ENCODE results near the gene PROCR. TPM values are rescaled to one million over a fixed set of nuclear protein-coding genes. Genes with fewer than 3 reads are reported as not detected.
"Not testable (repeated sequence)": the region's sequence is repeated elsewhere in the genome, so short reads cannot be mapped to it uniquely, and the experiment has no call there.

The PROCR gene
- total RNA-seq, 4 donors from 2014 or later, result 11.7 to 59.4 (median 35.9) TPM

DNA sequence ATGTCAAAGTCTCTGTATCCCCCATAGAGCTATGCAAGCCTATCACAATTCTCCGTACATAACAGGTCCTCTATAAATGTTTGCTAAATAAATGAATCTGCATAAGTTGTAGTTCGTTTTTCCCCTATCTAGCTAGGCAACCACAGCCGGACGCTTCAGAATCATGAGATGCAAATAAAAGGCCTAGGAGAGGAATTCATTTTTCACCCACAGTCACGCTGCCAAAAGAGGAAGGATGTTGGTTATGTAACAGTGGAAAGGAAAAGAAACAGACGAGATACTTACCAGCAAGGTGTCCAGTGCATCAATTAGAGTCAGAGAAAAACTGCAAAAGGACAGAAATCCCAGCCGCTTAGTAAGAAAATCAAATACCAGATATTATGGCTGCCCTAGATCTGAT lies 27.2 kb upstream of the PROCR start:
- H3K4me3 ChIP-seq, result no peak overlapping the region
- H3K27me3 ChIP-seq, result no peaks in the 10 kb centered on the region
- no peak for TF ChIP-seq CTCF (IDR thresholded peaks at IDR 0.05)
- no peak for TF ChIP-seq POLR2AphosphoS5 (IDR thresholded peaks at IDR 0.05)
- TF ChIP-seq EP300 (IDR thresholded peaks at IDR 0.05), result no peak
- TF ChIP-seq POLR2A (IDR thresholded peaks at IDR 0.05), result no peak
- H3K9me3 ChIP-seq, result no peaks in the 10 kb centered on the region
- ATAC-seq, result no peak
- H3K27ac ChIP-seq, result peak overlapping the region in 2 of 4 donors; percentile 29 to 42
- peaks cover 0 to 33% (median 14%) of the 10 kb centered on the region in 3 donors for H3K4me1 ChIP-seq
- peaks cover 0 to 47% of the 10 kb centered on the region in 2 donors for H3K36me3 ChIP-seq
- 20 to 48% methylated on average over 3 to 5 of the region's 7 CpGs for WGBS, 2 donors (ENCODE audit: low coverage in 1 of 2)

DNA sequence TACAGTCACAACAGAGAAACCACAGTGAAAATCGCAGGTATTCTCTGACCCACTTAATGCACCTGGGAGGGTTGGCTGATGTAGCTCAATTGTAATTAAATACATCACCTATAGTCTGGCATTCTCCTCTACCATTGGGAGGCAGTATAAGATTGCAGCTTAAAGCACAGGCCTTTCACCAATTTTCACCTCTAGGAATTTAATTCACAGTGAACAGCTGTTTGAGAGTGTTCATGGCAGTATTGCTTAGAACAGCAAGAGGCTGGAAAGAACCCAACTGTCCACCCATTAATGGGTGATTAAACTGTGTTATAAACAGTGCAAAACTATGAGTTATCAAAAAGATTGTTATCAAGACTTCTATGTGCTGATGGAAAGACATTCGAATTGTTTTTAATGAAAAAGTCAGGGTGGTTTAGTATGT lies 26.7 kb upstream of the PROCR start:
- Histone ChIP-seq H3K4me1 (peaks cover 0 to 33% (median 14%) of the 10 kb centered on the region in 3 donors), H3K27me3 (no peaks in the 10 kb centered on the region), H3K4me3 (no peak overlapping the region), H3K27ac (peak overlapping the region in 3 of 4 donors; percentile 24 to 42 (median 29)), H3K36me3 (peaks cover 0 to 42% of the 10 kb centered on the region in 2 donors), H3K9me3 (no peaks in the 10 kb centered on the region)
- ATAC-seq, result peak; percentile 51
- WGBS, 2 donors (ENCODE audit: low coverage in 1 of 2), result 23 to 37% methylated on average over 2 of the region's 2 CpGs
- no peak for TF ChIP-seq EP300 (IDR thresholded peaks at IDR 0.05)
- TF ChIP-seq CTCF (IDR thresholded peaks at IDR 0.05), result peak in 3 of 4 experiments; percentile 47 to 67 (median 47)
- TF ChIP-seq POLR2AphosphoS5 (IDR thresholded peaks at IDR 0.05), result no peak
- no peak for TF ChIP-seq POLR2A (IDR thresholded peaks at IDR 0.05)

GRCh38 chr20:35146299-35146919 lies 25.5 kb upstream of the PROCR start:
- 6 to 21% methylated on average over 5 to 12 of the region's 23 CpGs for WGBS, 2 donors (ENCODE audit: low coverage in 1 of 2)
- Histone ChIP-seq H3K4me3 (peak overlapping the region; percentile 76 to 81), H3K27ac (peak overlapping the region in 3 of 4 donors; percentile 80 to 83 (median 81)), H3K9me3 (no peaks in the 10 kb centered on the region), H3K4me1 (peaks cover 0 to 39% (median 14%) of the 10 kb centered on the region in 3 donors), H3K36me3 (peaks cover 0 to 34% of the 10 kb centered on the region in 2 donors), H3K27me3 (no peaks in the 10 kb centered on the region)
- peak in 2 of 4 experiments; percentile 6 to 35 for TF ChIP-seq CTCF (IDR thresholded peaks at IDR 0.05)
- no peak for TF ChIP-seq POLR2AphosphoS5 (IDR thresholded peaks at IDR 0.05)
- TF ChIP-seq EP300 (IDR thresholded peaks at IDR 0.05), result no peak
- ATAC-seq, result no peak

- peaks cover 0 to 28% of the 10 kb centered on the region in 2 donors for H3K36me3 ChIP-seq
- no peaks in the 10 kb centered on the region for H3K9me3 ChIP-seq
- no peak for TF ChIP-seq EP300 (IDR thresholded peaks at IDR 0.05)
- peak; percentile 84 for TF ChIP-seq POLR2AphosphoS5 (IDR thresholded peaks at IDR 0.05)
- TF ChIP-seq POLR2A (IDR thresholded peaks at IDR 0.05), result peak; percentile 61 to 62
- peak in 1 of 4 experiments; percentile 30 for TF ChIP-seq CTCF (IDR thresholded peaks at IDR 0.05)
- WGBS, 2 donors (ENCODE audit: low coverage in 1 of 2), result 0 to 1% methylated on average over 8 to 27 of the region's 42 CpGs
- ATAC-seq, result peak; percentile 90
- peak within 1 kb of the TSS; percentile 24 to 83 (median 80) for H3K27ac ChIP-seq
- H3K4me1 ChIP-seq, result peaks cover 0 to 39% (median 14%) of the 10 kb centered on the region in 3 donors
- H3K4me3 ChIP-seq, result peak within 1 kb of the TSS; percentile 76 to 81
- H3K27me3 ChIP-seq, result no peaks in the 10 kb centered on the region
Measured at GRCh38 chr20:35146920-35147574, 24.8 kb upstream of the PROCR start, which contains the start of gene EDEM2. TSS of gene EDEM2 (minus strand) at chr20:35147336. CDS start at chr20:35147258, 78 bp downstream.

DNA sequence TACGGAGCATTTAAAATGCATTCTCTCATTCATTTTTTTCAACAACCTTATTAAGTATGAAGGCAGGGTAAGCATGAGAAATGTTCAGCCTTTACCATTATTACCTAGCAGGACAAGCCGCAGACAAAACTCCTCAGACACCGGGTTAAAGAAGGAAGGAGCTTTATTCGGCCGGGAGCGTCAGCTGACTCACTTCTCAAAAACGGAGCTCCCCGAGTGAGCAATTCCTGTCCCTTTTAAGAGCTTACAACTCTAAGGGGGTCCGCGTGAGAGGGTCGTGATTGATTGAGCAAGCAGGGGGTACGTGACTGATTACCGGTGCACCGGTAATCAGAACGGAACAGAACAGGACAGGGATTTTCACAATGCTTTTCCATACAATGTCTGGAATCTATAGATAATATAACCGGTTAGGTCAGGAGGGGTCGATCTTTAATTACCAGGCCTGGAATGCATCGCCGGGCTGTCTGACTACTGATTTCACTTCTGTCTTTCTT lies 24.2 kb upstream of the PROCR start:
- not testable (repeated sequence) for ATAC-seq

More for the DNA sequence above, 24.2 kb upstream of the PROCR start:
- WGBS, 2 donors (ENCODE audit: low coverage in 1 of 2), result 3 to 4% methylated on average over 15 to 17 of the region's 19 CpGs
- H3K27me3 ChIP-seq, H3K9me3 ChIP-seq: not testable (repeated sequence)
- Histone ChIP-seq H3K27ac (peak overlapping the region; percentile 24 to 83 (median 80)), H3K4me1 (peaks cover 0 to 39% (median 14%) of the 10 kb centered on the region in 3 donors), H3K4me3 (peak overlapping the region; percentile 76 to 81), H3K36me3 (peaks cover 0 to 22% of the 10 kb centered on the region in 2 donors)
